ENCODE measurements around the gene PAM16.

DNA sequence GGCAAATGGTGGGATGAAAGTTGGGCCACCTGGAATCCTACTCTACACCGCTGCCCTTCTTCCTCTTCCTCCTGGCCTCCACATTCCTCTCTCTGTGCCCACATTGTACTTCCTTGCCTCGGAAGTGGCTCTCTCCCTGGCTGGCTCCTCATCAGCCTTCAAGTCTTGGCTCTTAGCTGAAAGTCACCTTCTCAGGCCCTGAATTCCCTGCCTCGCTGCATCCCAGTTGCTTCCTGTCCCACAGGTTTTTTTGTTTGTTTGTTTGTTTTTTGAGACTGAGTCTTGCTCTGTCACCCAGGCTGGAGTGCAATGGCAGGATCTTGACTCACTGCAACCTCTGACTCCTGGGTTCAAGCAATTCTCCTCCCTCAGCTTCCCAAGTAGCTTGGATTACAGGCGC is 2.6 kb upstream of the PAM16 start:
- no peak for TF ChIP-seq EZH2phosphoT487 (IDR thresholded peaks at IDR 0.05; ENCODE audit: insufficient read depth, low read depth)
- no peak for TF ChIP-seq EZH2 (IDR thresholded peaks at IDR 0.05; ENCODE audit: insufficient read depth, poor library complexity, severe bottlenecking)

Data from GM23248 (cell line).